Choroid plexus epithelial cell (primary cell): Measurements from ENCODE around the gene RIMBP2.

Source experiments
- DNase-seq: peaks from one replicate; pipeline ENCODE4 v3.0.0-alpha.2; 2010; ENCODE audit warnings: low read depth
- H3K4me3 ChIP-seq: 2 replicates; pipeline ENCODE4 v1.5.1; 2011; ENCODE audit warnings: low read depth, mild to moderate bottlenecking, control low read depth, low read length, moderate library complexity
- TF ChIP-seq, protein P1 (sequence below): conservative IDR thresholded peaks from 2 replicates; pipeline ENCODE4 v1.5.1; 2011; ENCODE audit warnings: low read depth, mild to moderate bottlenecking, control low read depth, inconsistent platforms, low read length, moderate library complexity

Gene RIMBP2

DNA sequence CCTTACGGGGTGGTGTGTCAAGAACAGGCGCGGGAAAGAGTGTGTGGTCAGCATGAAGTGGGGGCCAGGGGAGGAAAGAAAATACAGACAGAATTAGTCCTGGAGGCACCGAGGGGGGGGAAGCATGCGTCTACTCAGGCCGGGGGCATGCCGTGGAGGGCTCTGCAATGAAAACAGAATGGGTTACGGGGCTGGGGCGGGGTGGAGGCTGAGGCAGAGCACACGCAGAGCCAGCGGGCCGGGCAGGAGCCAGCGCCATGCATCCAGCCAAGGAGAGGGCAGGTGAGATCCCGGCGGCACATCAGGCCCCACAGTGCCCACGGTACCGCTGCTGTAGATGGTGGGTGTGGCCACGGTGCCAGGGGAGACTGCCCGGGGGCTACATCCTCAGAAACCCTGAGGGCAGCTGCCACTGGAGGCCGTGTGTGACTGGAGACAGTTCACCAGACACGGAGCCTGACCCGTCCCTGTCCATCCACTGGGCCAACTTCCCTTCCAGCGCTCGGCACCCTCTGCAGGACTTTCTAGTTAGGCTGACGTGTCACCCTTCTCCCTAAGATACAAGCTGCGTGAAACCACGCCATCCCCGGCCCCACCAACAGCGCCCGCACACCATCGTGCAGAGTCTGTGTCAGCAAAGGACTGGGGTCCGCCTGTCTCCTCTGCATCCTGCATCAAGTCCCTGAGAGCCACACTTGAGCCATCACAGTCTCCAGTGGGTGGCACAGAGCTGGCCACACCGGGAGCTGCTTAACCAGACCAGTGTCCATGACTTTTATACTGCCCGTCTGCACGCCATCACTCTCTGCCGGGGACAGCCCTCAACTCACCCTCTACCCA lies 291.0 kb downstream of the RIMBP2 start:
- TF ChIP-seq, protein P1, sequence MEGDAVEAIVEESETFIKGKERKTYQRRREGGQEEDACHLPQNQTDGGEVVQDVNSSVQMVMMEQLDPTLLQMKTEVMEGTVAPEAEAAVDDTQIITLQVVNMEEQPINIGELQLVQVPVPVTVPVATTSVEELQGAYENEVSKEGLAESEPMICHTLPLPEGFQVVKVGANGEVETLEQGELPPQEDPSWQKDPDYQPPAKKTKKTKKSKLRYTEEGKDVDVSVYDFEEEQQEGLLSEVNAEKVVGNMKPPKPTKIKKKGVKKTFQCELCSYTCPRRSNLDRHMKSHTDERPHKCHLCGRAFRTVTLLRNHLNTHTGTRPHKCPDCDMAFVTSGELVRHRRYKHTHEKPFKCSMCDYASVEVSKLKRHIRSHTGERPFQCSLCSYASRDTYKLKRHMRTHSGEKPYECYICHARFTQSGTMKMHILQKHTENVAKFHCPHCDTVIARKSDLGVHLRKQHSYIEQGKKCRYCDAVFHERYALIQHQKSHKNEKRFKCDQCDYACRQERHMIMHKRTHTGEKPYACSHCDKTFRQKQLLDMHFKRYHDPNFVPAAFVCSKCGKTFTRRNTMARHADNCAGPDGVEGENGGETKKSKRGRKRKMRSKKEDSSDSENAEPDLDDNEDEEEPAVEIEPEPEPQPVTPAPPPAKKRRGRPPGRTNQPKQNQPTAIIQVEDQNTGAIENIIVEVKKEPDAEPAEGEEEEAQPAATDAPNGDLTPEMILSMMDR, result no peak
- H3K4me3 ChIP-seq, result no peak overlapping the region
- no peak for DNase-seq

GRCh38 chr12:130423991-130424857 lies 291.9 kb downstream of the RIMBP2 start:
- no peak overlapping the region for H3K4me3 ChIP-seq
- no peak for DNase-seq
- TF ChIP-seq, protein P1, result no peak

- DNase-seq, result no peak
- TF ChIP-seq, protein P1, result no peak
These were observed 293.0 kb downstream of the RIMBP2 start for GRCh38 chr12:130423136-130423535.

DNA sequence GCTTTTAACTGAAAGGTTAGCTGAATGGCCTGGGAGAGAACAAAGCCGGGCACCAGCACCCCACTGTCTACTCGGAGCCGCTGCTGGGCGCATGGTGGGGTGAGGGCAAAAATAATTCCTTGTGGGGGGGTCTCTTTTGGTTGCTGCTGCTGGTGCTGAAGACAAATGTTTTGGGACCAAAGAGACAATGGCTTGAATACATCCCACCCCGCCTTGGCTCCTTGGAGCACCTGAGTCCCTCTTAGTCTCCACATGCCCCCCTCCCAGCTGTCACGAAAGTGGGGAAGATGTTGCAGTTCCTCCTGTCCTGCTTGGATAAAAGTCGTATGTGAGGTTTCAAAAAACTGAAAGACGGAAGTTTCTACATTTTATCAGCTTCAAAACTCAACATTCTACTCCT lies 293.4 kb downstream of the RIMBP2 start:
- DNase-seq, result no peak
- no peak overlapping the region for H3K4me3 ChIP-seq
- TF ChIP-seq, protein P1, result no peak

More at GRCh38 chr12:130423136-130423535, 293.0 kb downstream of the RIMBP2 start:
- H3K4me3 ChIP-seq, result no peak overlapping the region

DNA sequence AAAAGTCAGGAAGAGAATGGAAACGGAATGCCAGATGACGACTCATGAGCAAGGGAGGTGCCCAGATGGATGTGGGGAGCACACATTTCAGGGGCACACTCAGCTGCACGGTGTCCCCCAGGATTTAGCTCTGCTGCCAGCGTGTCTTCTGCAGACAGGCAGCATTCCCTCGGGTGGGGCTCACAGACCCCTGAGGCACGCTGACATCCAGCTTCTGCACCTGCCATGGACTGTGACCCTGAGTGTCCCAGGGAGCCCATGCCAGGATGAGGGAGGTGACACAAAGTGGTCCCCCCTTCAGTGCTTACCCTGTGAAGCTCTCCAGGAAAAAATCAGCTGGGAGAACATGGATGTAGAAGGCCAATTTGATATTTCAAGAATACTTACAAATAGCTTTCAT lies 294.2 kb downstream of the RIMBP2 start:
- no peak for DNase-seq
- TF ChIP-seq, protein P1, result no peak
- no peak overlapping the region for H3K4me3 ChIP-seq

DNA sequence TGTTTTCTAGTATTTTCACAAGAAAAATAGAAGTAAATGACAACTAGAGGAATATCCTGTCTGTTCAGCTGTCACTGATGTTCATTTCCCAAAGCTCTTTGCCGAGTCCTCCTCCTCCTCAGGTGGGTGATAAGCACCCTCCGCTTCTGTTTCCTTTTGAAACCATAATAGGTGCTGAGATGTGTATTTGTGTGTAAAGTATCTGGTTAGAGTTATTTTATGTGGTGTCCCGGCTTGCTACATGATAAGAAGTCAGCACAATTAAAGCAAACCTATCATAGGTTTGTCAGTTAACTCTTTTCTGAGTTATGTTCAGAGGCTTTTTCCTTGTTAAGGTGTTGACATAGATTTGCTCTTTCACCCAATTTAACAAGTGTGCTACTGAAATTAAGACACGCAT lies 296.0 kb downstream of the RIMBP2 start:
- TF ChIP-seq, protein P1, result no peak
- no peak for DNase-seq
- H3K4me3 ChIP-seq, result no peak overlapping the region
